Measurements from ENCODE around the gene FHAD1. TPM values are rescaled to one million over a fixed set of nuclear protein-coding genes. Genes with fewer than 3 reads are reported as not detected.

Gene FHAD1
- total and polyA plus RNA-seq, 10 of the 15 experiments (the other 5 are each of a cell fraction or from before 2014, with no cell fraction given): 0.09 to 1.0 (median 0.32) TPM; not detected in 2

- TF ChIP-seq, protein P1, sequence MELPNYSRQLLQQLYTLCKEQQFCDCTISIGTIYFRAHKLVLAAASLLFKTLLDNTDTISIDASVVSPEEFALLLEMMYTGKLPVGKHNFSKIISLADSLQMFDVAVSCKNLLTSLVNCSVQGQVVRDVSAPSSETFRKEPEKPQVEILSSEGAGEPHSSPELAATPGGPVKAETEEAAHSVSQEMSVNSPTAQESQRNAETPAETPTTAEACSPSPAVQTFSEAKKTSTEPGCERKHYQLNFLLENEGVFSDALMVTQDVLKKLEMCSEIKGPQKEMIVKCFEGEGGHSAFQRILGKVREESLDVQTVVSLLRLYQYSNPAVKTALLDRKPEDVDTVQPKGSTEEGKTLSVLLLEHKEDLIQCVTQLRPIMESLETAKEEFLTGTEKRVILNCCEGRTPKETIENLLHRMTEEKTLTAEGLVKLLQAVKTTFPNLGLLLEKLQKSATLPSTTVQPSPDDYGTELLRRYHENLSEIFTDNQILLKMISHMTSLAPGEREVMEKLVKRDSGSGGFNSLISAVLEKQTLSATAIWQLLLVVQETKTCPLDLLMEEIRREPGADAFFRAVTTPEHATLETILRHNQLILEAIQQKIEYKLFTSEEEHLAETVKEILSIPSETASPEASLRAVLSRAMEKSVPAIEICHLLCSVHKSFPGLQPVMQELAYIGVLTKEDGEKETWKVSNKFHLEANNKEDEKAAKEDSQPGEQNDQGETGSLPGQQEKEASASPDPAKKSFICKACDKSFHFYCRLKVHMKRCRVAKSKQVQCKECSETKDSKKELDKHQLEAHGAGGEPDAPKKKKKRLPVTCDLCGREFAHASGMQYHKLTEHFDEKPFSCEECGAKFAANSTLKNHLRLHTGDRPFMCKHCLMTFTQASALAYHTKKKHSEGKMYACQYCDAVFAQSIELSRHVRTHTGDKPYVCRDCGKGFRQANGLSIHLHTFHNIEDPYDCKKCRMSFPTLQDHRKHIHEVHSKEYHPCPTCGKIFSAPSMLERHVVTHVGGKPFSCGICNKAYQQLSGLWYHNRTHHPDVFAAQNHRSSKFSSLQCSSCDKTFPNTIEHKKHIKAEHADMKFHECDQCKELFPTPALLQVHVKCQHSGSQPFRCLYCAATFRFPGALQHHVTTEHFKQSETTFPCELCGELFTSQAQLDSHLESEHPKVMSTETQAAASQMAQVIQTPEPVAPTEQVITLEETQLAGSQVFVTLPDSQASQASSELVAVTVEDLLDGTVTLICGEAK (IDR thresholded peaks at IDR 0.05; ENCODE audit: borderline replicate concordance): no peak
- TF ChIP-seq MTA2 (IDR thresholded peaks at IDR 0.05; ENCODE audit: low read depth): no peak
- no peak for TF ChIP-seq KLF5 (IDR thresholded peaks at IDR 0.05; ENCODE audit: partially characterized antibody)
- no peak for TF ChIP-seq SMARCA5 (IDR thresholded peaks at IDR 0.05)
- no peak for TF ChIP-seq ZZZ3 (IDR thresholded peaks at IDR 0.05; ENCODE audit: control insufficient read depth, insufficient read length, low read depth)
- TF ChIP-seq NFYA (IDR thresholded peaks at IDR 0.05; ENCODE audit: borderline replicate concordance, low read depth, low read length): no peak
- no peak for TF ChIP-seq WRNIP1 (IDR thresholded peaks at IDR 0.05; ENCODE audit: borderline replicate concordance, low read depth, low read length)
Measured at GRCh38 chr1:15295696-15296095, 48.7 kb downstream of the FHAD1 start (continued).

GRCh38 chr1:15296585-15297321 is 49.7 kb downstream of the FHAD1 start:
- H3K9ac ChIP-seq (ENCODE audit: control insufficient read depth, insufficient read depth, low read length): no peak overlapping the region
- H3K79me2 ChIP-seq (ENCODE audit: control insufficient read depth, insufficient read depth, low read length): no peaks in the 10 kb centered on the region
- ChIA-PET CTCF (interaction anchor here (0.7 kb wide), 1 partner anchor 26 kb away, joined by 3 read pairs; no protein-coding TSS in a partner anchor), SMC1A (ENCODE audit: uncharacterized antibody, unreplicated experiment) (interaction anchor here (0.7 kb wide), 1 partner anchor 168 kb away, joined by 4 read pairs; no protein-coding TSS in a partner anchor), POLR2A (no interaction called here), RAD21 (ENCODE audit: unreplicated experiment) (no interaction called here)
- no TSS peak for BruUV-seq (replicated peaks)
- DNase-seq (ENCODE audit: low read depth, low spot score) (no peak), FAIRE-seq (peak; percentile 64), ATAC-seq (peak; percentile 66)
- no peaks in the 10 kb centered on the region for H4K20me1 ChIP-seq (ENCODE audit: control insufficient read depth, insufficient read depth)
- H3K27me3 ChIP-seq (replicated peaks in 1 of 2; ENCODE audit: control insufficient read depth in 2 of 2, insufficient read depth in 2 of 2, low read length in 1 of 2): no peaks in the 10 kb centered on the region
- H3K36me3 ChIP-seq (ENCODE audit: control insufficient read depth in 2 of 2, insufficient read depth in 2 of 2, low read length in 1 of 2): no peaks in the 10 kb centered on the region
- H2AFZ ChIP-seq (ENCODE audit: control insufficient read depth, low read depth, low read length): no peak overlapping the region; the same call in 1 of the 2 replicates
- in situ Hi-C loops (cut with MboI) (no loop called here), intact Hi-C loops (cut with micrococcal nuclease; ENCODE audit: unreplicated experiment) (no loop called here)
- 62% methylated on average over 9 of the region's 9 CpGs for WGBS (ENCODE audit: insufficient coverage, insufficient replicate concordance, low lambda C conversion rate, missing lambda C conversion rate)
- no peak overlapping the region for H3K4me3 ChIP-seq
- H3K4me1 ChIP-seq (ENCODE audit: control insufficient read depth, insufficient read depth, low read length): 0 out of 2 replicates have a peak, but pooled peaks cover 3% of the 10 kb centered on the region
- no peaks in the 10 kb centered on the region; the same call in 2 of the 3 replicates for H3K9me3 ChIP-seq (replicated peaks; ENCODE audit: control insufficient read depth, insufficient read depth, low read length)
- no peak overlapping the region for H3K4me2 ChIP-seq (ENCODE audit: control insufficient read depth, insufficient read depth)
- no peak overlapping the region for H3K27ac ChIP-seq (ENCODE audit: control insufficient read depth, insufficient read depth)
- TF ChIP-seq TCF7 (IDR thresholded peaks at IDR 0.05; ENCODE audit: borderline replicate concordance): no peak
- peak; percentile 54; the same call in 1 of the 2 replicates for TF ChIP-seq SMARCA5 (IDR thresholded peaks at IDR 0.05)
- TF ChIP-seq CREM (IDR thresholded peaks at IDR 0.05; ENCODE audit: low read depth): no peak
- no peak for TF ChIP-seq ZNF217 (IDR thresholded peaks at IDR 0.05)
- TF ChIP-seq SREBF1 (IDR thresholded peaks at IDR 0.05; ENCODE audit: low read length): no peak
- TF ChIP-seq, protein P2, sequence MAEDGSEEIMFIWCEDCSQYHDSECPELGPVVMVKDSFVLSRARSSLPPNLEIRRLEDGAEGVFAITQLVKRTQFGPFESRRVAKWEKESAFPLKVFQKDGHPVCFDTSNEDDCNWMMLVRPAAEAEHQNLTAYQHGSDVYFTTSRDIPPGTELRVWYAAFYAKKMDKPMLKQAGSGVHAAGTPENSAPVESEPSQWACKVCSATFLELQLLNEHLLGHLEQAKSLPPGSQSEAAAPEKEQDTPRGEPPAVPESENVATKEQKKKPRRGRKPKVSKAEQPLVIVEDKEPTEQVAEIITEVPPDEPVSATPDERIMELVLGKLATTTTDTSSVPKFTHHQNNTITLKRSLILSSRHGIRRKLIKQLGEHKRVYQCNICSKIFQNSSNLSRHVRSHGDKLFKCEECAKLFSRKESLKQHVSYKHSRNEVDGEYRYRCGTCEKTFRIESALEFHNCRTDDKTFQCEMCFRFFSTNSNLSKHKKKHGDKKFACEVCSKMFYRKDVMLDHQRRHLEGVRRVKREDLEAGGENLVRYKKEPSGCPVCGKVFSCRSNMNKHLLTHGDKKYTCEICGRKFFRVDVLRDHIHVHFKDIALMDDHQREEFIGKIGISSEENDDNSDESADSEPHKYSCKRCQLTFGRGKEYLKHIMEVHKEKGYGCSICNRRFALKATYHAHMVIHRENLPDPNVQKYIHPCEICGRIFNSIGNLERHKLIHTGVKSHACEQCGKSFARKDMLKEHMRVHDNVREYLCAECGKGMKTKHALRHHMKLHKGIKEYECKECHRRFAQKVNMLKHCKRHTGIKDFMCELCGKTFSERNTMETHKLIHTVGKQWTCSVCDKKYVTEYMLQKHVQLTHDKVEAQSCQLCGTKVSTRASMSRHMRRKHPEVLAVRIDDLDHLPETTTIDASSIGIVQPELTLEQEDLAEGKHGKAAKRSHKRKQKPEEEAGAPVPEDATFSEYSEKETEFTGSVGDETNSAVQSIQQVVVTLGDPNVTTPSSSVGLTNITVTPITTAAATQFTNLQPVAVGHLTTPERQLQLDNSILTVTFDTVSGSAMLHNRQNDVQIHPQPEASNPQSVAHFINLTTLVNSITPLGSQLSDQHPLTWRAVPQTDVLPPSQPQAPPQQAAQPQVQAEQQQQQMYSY (CRISPR knock-in tag; IDR thresholded peaks at IDR 0.05): no peak
- TF ChIP-seq LARP7 (IDR thresholded peaks at IDR 0.05): no peak
- no peak for TF ChIP-seq RFX5 (IDR thresholded peaks at IDR 0.05; ENCODE audit: low read depth, low read length)
- TF ChIP-seq IRF4 (IDR thresholded peaks at IDR 0.05; ENCODE audit: low read depth, low read length): 0 out of 2 replicates have a peak, but pooled peaks have one; percentile 15
- TF ChIP-seq ZNF274 (IDR thresholded peaks at IDR 0.05; ENCODE audit: insufficient read depth, insufficient read length): no peak
- TF ChIP-seq CREB1 (IDR thresholded peaks at IDR 0.05; ENCODE audit: low read depth): no peak
